ENCODE data around the gene PIR. TPM values are rescaled to one million over a fixed set of nuclear protein-coding genes. Genes with fewer than 3 reads are reported as not detected.

The PIR gene
- total RNA-seq, 1 experiment from 2014 or later: 19.7 TPM

GRCh38 chrX:15469613-15470012 is 23.5 kb downstream of the PIR start:
- DNase-seq (ENCODE audit: low read depth, low spot score) (no peak), ATAC-seq (no peak)
- ChIA-PET CTCF (interaction anchor here (0.7 kb wide), 2 partner anchors 65 to 435 kb away, joined by 3 to 4 read pairs; no protein-coding TSS in a partner anchor), POLR2A (no interaction called here)
- in situ Hi-C loops (cut with HindIII; ENCODE audit: low pct_unique_long_range_greater_than_20kb, low sequenced_read_pairs): no loop called here
- Histone ChIP-seq H3K4me1 (ENCODE audit: control insufficient read depth, insufficient read depth, low read length) (no peaks in the 10 kb centered on the region), H3K9me3 (ENCODE audit: control insufficient read depth, insufficient read depth, low read depth, low read length) (no peaks in the 10 kb centered on the region), H3K36me3 (ENCODE audit: control insufficient read depth, insufficient read depth, low read length) (no peaks in the 10 kb centered on the region), H3K27me3 (ENCODE audit: control insufficient read depth, insufficient read depth, low read length) (no peaks in the 10 kb centered on the region), H3K4me3 (ENCODE audit: low read depth in 2 of 2, low read length in 2 of 2) (no peak overlapping the region), H3K27ac (ENCODE audit: low read length) (no peak overlapping the region)
- no TSS peak for BruUV-seq (replicated peaks)
- intact Hi-C loops (cut with micrococcal nuclease; ENCODE audit: unreplicated experiment): loop anchor here (2.0 kb wide), 1 partner anchor 121 kb away; no protein-coding TSS in a partner anchor
- TF ChIP-seq CTCF (IDR thresholded peaks at IDR 0.05) (no peak), TCF7L2 (IDR thresholded peaks at IDR 0.05; ENCODE audit: low read depth, low read length) (no peak), SIN3A (IDR thresholded peaks at IDR 0.05; ENCODE audit: borderline replicate concordance, insufficient read depth, low read depth, low read length) (no peak), POLR2AphosphoS5 (IDR thresholded peaks at IDR 0.05; ENCODE audit: low read depth, low read length) (no peak), REST (IDR thresholded peaks at IDR 0.05; ENCODE audit: insufficient read depth in 1 of 2, low read depth in 2 of 2, low read length in 1 of 2) (no peak)

GRCh38 chrX:15468036-15468435 is 25.1 kb downstream of the PIR start:
- ATAC-seq (no peak), DNase-seq (ENCODE audit: low read depth, low spot score) (no peak)
- intact Hi-C loops (cut with micrococcal nuclease; ENCODE audit: unreplicated experiment) (loop anchor here (2.0 kb wide), 1 partner anchor 119 kb away; no protein-coding TSS in a partner anchor), in situ Hi-C loops (cut with HindIII; ENCODE audit: low pct_unique_long_range_greater_than_20kb, low sequenced_read_pairs) (no loop called here)
- CTCF ChIA-PET: no interaction called here
- Histone ChIP-seq H3K36me3 (ENCODE audit: control insufficient read depth, insufficient read depth, low read length) (no peaks in the 10 kb centered on the region), H3K4me3 (ENCODE audit: low read depth in 2 of 2, low read length in 2 of 2) (no peak overlapping the region), H3K9me3 (ENCODE audit: control insufficient read depth, insufficient read depth, low read depth, low read length) (no peaks in the 10 kb centered on the region), H3K27ac (ENCODE audit: low read length) (no peak overlapping the region), H3K27me3 (ENCODE audit: control insufficient read depth, insufficient read depth, low read length) (no peaks in the 10 kb centered on the region), H3K4me1 (ENCODE audit: control insufficient read depth, insufficient read depth, low read length) (no peaks in the 10 kb centered on the region)
- TF ChIP-seq CTCF (IDR thresholded peaks at IDR 0.05): peak; percentile 34
- no peak for TF ChIP-seq POLR2AphosphoS5 (IDR thresholded peaks at IDR 0.05; ENCODE audit: low read depth, low read length)
- no peak for TF ChIP-seq TCF7L2 (IDR thresholded peaks at IDR 0.05; ENCODE audit: low read depth, low read length)
- TF ChIP-seq REST (IDR thresholded peaks at IDR 0.05; ENCODE audit: insufficient read depth in 1 of 2, low read depth in 2 of 2, low read length in 1 of 2): no peak
- TF ChIP-seq SIN3A (IDR thresholded peaks at IDR 0.05; ENCODE audit: borderline replicate concordance, insufficient read depth, low read depth, low read length): no peak
- POLR2A ChIA-PET: no interaction called here
- BruUV-seq (replicated peaks): no TSS peak

All from Panc1 (cell line).